PC-3 (cell line): Measurements from ENCODE around the gene TEKTIP1. TPM values are rescaled to one million over a fixed set of nuclear protein-coding genes. Genes with fewer than 3 reads are reported as not detected.

Experiments used
- ATAC-seq: fragments of 200-7000 bp; cut with Tn5 transposase; 2 replicates; pipeline ENCODE4 v1.9.1; 2020; ENCODE audit warnings: mild to moderate bottlenecking, moderate library complexity
- BruUV-seq: library from RNA; stranded (reverse); fragments of 400-500 nt; replicated peaks from 2 replicates; lab custom pipeline; 2021; lab: Mats Ljungman, UMichigan
- CTCF ChIA-PET: fragments of 300-600 bp; sonication (Branson Sonifier 250); formaldehyde crosslinking; loops from one replicate; lab custom pipeline; 2022; ENCODE audit warnings: antibody characterized with exemption; lab: Charles Lee
- POLR2A ChIA-PET: fragments of 300-600 bp; sonication (Branson Sonifier 250); formaldehyde crosslinking; loops from one replicate; lab custom pipeline; 2022; ENCODE audit warnings: antibody characterized with exemption; ENCODE audit not compliant: unreplicated experiment; lab: Charles Lee
- DNase-seq: peaks from one replicate; pipeline ENCODE4 v3.0.0-alpha.2; 2015
- H2AFZ ChIP-seq: fragments of 300-600 bp; sonication (generic); 2 replicates; pipeline ENCODE4 v1.6.0; 2016; ENCODE audit warnings: antibody characterized with exemption, low read length
- H3F3A ChIP-seq: fragments of 300-600 bp; sonication (generic); one replicate; pipeline ENCODE4 v1.6.0; 2017; ENCODE audit warnings: antibody characterized with exemption, low read length, control low read depth, mild to moderate bottlenecking; ENCODE audit not compliant: unreplicated experiment
- H3K27ac ChIP-seq: fragments of 300-600 bp; sonication (generic); 2 replicates; pipeline ENCODE4 v1.5.1; 2016; ENCODE audit warnings: mild to moderate bottlenecking, low read length
- H3K27me3 ChIP-seq: fragments of 300-600 bp; sonication (generic); 2 replicates; pipeline ENCODE4 v1.6.1; 2016; ENCODE audit warnings: low read length, mixed read lengths
- H3K36me3 ChIP-seq: fragments of 300-600 bp; sonication (generic); 2 replicates; pipeline ENCODE4 v1.6.1; 2016; ENCODE audit warnings: low read depth, mixed run types, low read length, mixed read lengths
- H3K4me1 ChIP-seq: fragments of 300-600 bp; sonication (generic); 2 replicates; pipeline ENCODE4 v1.5.1; 2016; ENCODE audit warnings: low read length; ENCODE audit not compliant: insufficient read depth
- H3K4me2 ChIP-seq: fragments of 300-600 bp; sonication (generic); 2 replicates; pipeline ENCODE4 v1.6.0; 2016; ENCODE audit warnings: low read length
- H3K4me3 ChIP-seq: fragments of 300-600 bp; sonication (generic); 2 replicates; pipeline ENCODE4 v1.5.1; 2016; ENCODE audit warnings: mild to moderate bottlenecking, low read length, mixed read lengths
- H3K79me2 ChIP-seq: fragments of 300-600 bp; sonication (generic); 2 replicates; pipeline ENCODE4 v1.6.1; 2017; ENCODE audit warnings: low read length, mixed read lengths
- H3K9ac ChIP-seq: fragments of 300-600 bp; sonication (generic); 2 replicates; pipeline ENCODE4 v1.6.0; 2016; ENCODE audit warnings: mild to moderate bottlenecking, low read length
- H3K9me2 ChIP-seq: fragments of 300-600 bp; sonication (generic); replicated peaks from 2 replicates; pipeline ENCODE4 v1.6.1; 2016; ENCODE audit warnings: mixed run types, low read length, mixed read lengths
- H3K9me3 ChIP-seq: fragments of 300-600 bp; sonication (generic); 2 replicates; pipeline ENCODE4 v1.6.1; 2016; ENCODE audit warnings: low read length, mixed read lengths
- H4K20me1 ChIP-seq: fragments of 300-600 bp; sonication (generic); 2 replicates; pipeline ENCODE4 v1.6.1; 2016; ENCODE audit warnings: low read length, mixed read lengths
- CTCF ChIP-seq: fragments of 300-600 bp; sonication (generic); conservative IDR thresholded peaks from 2 replicates; pipeline ENCODE4 v1.5.1; 2017; ENCODE audit warnings: antibody characterized with exemption, low read depth, mild to moderate bottlenecking, low read length
- EZH2 ChIP-seq: fragments of 300-600 bp; sonication (generic); IDR thresholded peaks from one replicate; pipeline ENCODE4 v1.6.1; 2017; ENCODE audit warnings: antibody characterized with exemption, mild to moderate bottlenecking, low read length; ENCODE audit not compliant: unreplicated experiment
- EZH2phosphoT487 ChIP-seq: fragments of 300-600 bp; sonication (generic); IDR thresholded peaks from 2 replicates; pipeline ENCODE4 v1.6.1; 2018; ENCODE audit warnings: mild to moderate bottlenecking, antibody characterized with exemption, low read length, borderline replicate concordance
- intact Hi-C: fragments of 100-400 bp; cut with micrococcal nuclease; formaldehyde crosslinking; loops from 2 replicates; pipeline ENCODE4 v1.9.0; 2023
- total RNA-seq: library from RNA; depleted of rRNA; stranded (reverse); fragments of >200 nt; gene quantifications from 2 replicates; pipeline ENCODE4 v1.2.3, GENCODE V29; 2014

The TEKTIP1 gene
- total RNA-seq, 1 experiment from 2014 or later, result not detected

- 0 out of 2 replicates have a peak, but pooled peaks cover 6% of the 10 kb centered on the region for H3K36me3 ChIP-seq
- BruUV-seq, result no TSS peak
- no peak overlapping the region for H3K9ac ChIP-seq
These were observed 10.8 kb downstream of the TEKTIP1 start for GRCh38 chr19:3549816-3550215.

GRCh38 chr19:3550947-3551791, 12.2 kb downstream of the TEKTIP1 start:
- no peak overlapping the region for H3K9ac ChIP-seq
- no peaks in the 10 kb centered on the region for H3K27me3 ChIP-seq
- DNase-seq (no peak), ATAC-seq (no peak)
- H3K9me3 ChIP-seq, result no peaks in the 10 kb centered on the region
- H3K4me1 ChIP-seq, result peaks cover 12% of the 10 kb centered on the region; the same call in 1 of the 2 replicates
- intact Hi-C loops, result no loop called here
- no peaks in the 10 kb centered on the region for H3K9me2 ChIP-seq
- H4K20me1 ChIP-seq, result peaks cover 12% of the 10 kb centered on the region
- no peak overlapping the region for H2AFZ ChIP-seq
- no peak for TF ChIP-seq EZH2
- no peak for TF ChIP-seq CTCF
- no peak for TF ChIP-seq EZH2phosphoT487
- peaks cover 31% of the 10 kb centered on the region for H3K79me2 ChIP-seq
- no peaks in the 10 kb centered on the region for H3F3A ChIP-seq
- H3K4me2 ChIP-seq, result no peak overlapping the region
- no peak overlapping the region for H3K4me3 ChIP-seq
- no peaks in the 10 kb centered on the region for H3K36me3 ChIP-seq
- POLR2A ChIA-PET, result no interaction called here
- BruUV-seq, result no TSS peak
- no peak overlapping the region for H3K27ac ChIP-seq
- CTCF ChIA-PET, result no interaction called here

More at GRCh38 chr19:3549816-3550215, 10.8 kb downstream of the TEKTIP1 start:
- H3K4me2 ChIP-seq, result no peak overlapping the region
- H3K27me3 ChIP-seq, result no peaks in the 10 kb centered on the region
- peaks cover 18% of the 10 kb centered on the region for H3K79me2 ChIP-seq
- no peaks in the 10 kb centered on the region for H3F3A ChIP-seq
- ChIA-PET CTCF (no interaction called here), POLR2A (no interaction called here)
- intact Hi-C loops, result no loop called here
- H2AFZ ChIP-seq, result no peak overlapping the region
- H3K27ac ChIP-seq, result no peak overlapping the region
- H3K9me2 ChIP-seq, result no peaks in the 10 kb centered on the region
- no peak for ATAC-seq
- DNase-seq, result no peak
- H4K20me1 ChIP-seq, result 0 out of 2 replicates have a peak, but pooled peaks cover 3% of the 10 kb centered on the region
- H3K9me3 ChIP-seq, result no peaks in the 10 kb centered on the region
- TF ChIP-seq EZH2phosphoT487 (no peak), EZH2 (no peak), CTCF (no peak)
- peaks cover 5% of the 10 kb centered on the region; the same call in 1 of the 2 replicates for H3K4me1 ChIP-seq
- H3K4me3 ChIP-seq, result no peak overlapping the region

GRCh38 chr19:3551792-3552095, 12.8 kb downstream of the TEKTIP1 start:
- no peak overlapping the region for H2AFZ ChIP-seq
- DNase-seq (no peak), ATAC-seq (no peak)
- no peak overlapping the region for H3K4me3 ChIP-seq
- intact Hi-C loops, result no loop called here
- H3K36me3 ChIP-seq, result no peaks in the 10 kb centered on the region
- H3K27me3 ChIP-seq, result no peaks in the 10 kb centered on the region
- H3K9ac ChIP-seq, result no peak overlapping the region
- no peaks in the 10 kb centered on the region for H3F3A ChIP-seq
- CTCF ChIA-PET, result no interaction called here
- BruUV-seq, result no TSS peak
- POLR2A ChIA-PET, result no interaction called here
- no peak overlapping the region for H3K27ac ChIP-seq
- no peaks in the 10 kb centered on the region for H3K9me2 ChIP-seq
- H4K20me1 ChIP-seq, result peaks cover 18% of the 10 kb centered on the region
- no peak overlapping the region for H3K4me2 ChIP-seq
- no peak for TF ChIP-seq CTCF
- no peak for TF ChIP-seq EZH2phosphoT487
- TF ChIP-seq EZH2, result no peak
- H3K79me2 ChIP-seq, result peaks cover 37% of the 10 kb centered on the region
- peaks cover 12% of the 10 kb centered on the region; the same call in 1 of the 2 replicates for H3K4me1 ChIP-seq
- H3K9me3 ChIP-seq, result no peaks in the 10 kb centered on the region
